GM12864 (cell line): ENCODE results near the gene CHAD.
"Not testable (repeated sequence)": the region's sequence is repeated elsewhere in the genome, so short reads cannot be mapped to it uniquely, and the experiment has no call there.

Experiments
- DNase-seq: peaks from one replicate; pipeline ENCODE4 v3.0.0-alpha.2; 2011; ENCODE audit warnings: low read depth
- H3K4me3 ChIP-seq: 2 replicates; pipeline ENCODE4 v1.5.1; 2011; ENCODE audit warnings: mild to moderate bottlenecking, low read depth, low read length, control low read depth
- CTCF ChIP-seq: IDR thresholded peaks from 2 replicates; pipeline ENCODE4 v1.5.1; 2011; ENCODE audit warnings: low read depth, mild to moderate bottlenecking, moderate library complexity, low read length, control low read depth, inconsistent platforms; ENCODE audit errors: missing control alignments

CHAD gene

DNA sequence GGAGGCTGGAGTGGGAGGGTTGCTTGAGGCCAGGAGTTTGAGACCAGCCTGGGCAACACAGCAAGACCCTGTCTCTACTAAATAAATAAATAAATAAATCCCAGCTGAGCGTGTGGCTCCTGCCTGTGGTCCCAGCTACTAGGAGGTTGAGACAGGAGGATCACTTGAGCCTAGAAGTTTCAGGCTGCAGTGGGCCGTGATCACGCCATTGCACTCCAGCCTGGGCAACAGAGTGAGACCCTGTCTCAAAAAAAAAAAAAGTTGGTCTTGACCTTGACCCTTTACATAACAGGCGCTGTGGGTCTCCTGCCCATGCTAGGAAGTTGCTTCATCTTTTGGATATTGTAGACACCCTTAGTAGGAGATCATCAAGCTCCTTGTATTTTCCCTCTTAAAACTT is 31.3 kb downstream of the CHAD start:
- no peak overlapping the region for H3K4me3 ChIP-seq
- DNase-seq, result no peak
- TF ChIP-seq CTCF, result no peak

GRCh38 chr17:50432125-50432762 is 36.4 kb downstream of the CHAD start:
- DNase-seq, result no peak
- TF ChIP-seq CTCF, result no peak
- no peak overlapping the region for H3K4me3 ChIP-seq

- no peak overlapping the region for H3K4me3 ChIP-seq
- no peak for TF ChIP-seq CTCF
- no peak for DNase-seq
Measured at GRCh38 chr17:50430821-50431618, 37.7 kb downstream of the CHAD start.

DNA sequence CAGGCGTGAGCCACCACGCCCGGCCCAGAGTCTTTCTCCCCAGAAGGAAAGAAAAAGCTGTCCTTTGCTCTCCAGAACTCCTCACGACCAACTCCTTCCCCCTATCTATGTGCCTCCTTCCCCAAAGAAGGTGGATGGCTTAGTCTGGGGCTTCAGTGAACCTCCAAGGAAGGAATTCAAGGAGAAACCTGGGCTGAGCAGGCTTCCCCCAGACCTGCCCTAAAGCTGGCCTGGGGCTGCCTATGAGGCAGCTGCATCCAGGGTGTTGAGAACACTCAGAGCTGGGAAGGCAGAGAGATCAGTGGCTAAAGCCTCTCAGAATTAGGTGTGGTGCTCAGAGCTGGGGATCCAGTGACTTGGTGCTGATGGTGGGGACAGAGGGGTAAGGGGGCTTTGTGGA is 38.9 kb downstream of the CHAD start:
- DNase-seq, result no peak
- no peak overlapping the region for H3K4me3 ChIP-seq
- no peak for TF ChIP-seq CTCF

GRCh38 chr17:50428831-50429424 is 39.8 kb downstream of the CHAD start:
- TF ChIP-seq CTCF, result no peak
- no peak for DNase-seq
- H3K4me3 ChIP-seq, result no peak overlapping the region

DNA sequence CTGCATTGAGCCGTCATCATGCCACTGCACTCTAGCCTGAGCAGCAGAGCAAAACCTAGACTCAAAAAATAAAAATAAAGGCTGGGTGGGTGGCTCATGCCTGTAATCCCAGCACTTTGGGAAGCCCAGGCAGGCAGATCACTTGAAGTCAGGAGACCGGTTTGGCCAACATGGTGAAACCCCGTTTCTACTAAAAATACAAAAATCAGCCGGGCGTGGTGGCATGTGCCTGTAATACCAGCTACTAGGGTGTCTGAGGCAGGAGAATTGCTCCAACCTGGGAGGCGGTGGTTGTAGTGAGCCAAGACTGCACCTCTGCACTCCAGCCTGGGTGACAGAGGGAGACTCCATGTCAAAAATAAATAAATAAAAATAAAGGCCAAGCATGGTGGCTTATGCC is 40.6 kb downstream of the CHAD start:
- DNase-seq, H3K4me3 ChIP-seq: not testable (repeated sequence)

- DNase-seq, result no peak
- peak; percentile 44 for TF ChIP-seq CTCF
- peak overlapping the region; percentile 60 for H3K4me3 ChIP-seq
Measured at GRCh38 chr17:50426814-50427787, 41.6 kb downstream of the CHAD start.
